GM21526 (cell line): Measurements from ENCODE around the gene ZNF467.

ENCODE experiments used
- ATAC-seq: cut with Tn5 transposase; IDR thresholded peaks from one replicate; pipeline ENCODE4 v1.9.1; 2021; ENCODE audit warnings: moderate library complexity; ENCODE audit not compliant: unreplicated experiment, low FRiP score

Gene ZNF467

GRCh38 chr7:149752646-149753045, 20.7 kb downstream of the ZNF467 start:
- ATAC-seq = no peak

GRCh38 chr7:149751043-149751775, 22.2 kb downstream of the ZNF467 start:
- no peak for ATAC-seq

GRCh38 chr7:149750122-149750845, 23.1 kb downstream of the ZNF467 start:
- no peak for ATAC-seq

DNA sequence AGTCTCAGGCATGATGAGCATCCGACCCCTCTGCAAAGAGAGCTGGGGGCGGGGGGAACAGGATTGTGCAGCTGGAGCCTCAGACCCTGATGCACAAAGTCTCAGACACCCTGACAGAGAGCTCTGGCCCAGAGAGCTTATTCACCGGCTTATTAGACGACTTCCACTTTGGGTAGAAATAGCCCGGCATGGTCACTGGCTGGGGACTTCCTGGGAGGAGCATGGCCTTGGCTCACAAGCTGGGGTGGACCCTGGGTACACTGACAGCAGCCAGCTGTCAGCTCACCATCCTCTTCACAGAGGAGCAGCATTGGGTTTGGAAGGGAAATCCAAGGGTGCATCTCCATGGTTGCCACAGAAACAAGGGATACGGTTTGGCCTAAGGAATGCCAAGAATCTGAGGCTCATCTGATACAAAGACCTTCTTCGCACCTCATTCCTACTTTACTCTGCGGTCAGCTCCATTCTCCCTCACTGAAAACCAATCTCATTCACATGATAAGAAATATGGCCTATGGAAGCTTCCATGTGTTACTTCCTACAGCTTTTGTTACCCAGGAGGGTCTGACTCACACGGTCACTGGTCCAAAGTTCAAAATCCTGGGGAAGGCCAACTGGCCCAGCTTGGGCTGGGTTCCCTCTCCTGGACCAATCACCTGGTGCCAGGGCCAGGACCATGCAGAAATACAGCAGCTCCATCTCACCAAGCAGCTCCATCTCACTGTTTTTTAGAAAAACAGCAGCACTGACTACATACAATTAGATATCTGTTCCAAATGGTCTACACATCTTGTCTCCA, 25.1 kb downstream of the ZNF467 start:
- no peak for ATAC-seq

DNA sequence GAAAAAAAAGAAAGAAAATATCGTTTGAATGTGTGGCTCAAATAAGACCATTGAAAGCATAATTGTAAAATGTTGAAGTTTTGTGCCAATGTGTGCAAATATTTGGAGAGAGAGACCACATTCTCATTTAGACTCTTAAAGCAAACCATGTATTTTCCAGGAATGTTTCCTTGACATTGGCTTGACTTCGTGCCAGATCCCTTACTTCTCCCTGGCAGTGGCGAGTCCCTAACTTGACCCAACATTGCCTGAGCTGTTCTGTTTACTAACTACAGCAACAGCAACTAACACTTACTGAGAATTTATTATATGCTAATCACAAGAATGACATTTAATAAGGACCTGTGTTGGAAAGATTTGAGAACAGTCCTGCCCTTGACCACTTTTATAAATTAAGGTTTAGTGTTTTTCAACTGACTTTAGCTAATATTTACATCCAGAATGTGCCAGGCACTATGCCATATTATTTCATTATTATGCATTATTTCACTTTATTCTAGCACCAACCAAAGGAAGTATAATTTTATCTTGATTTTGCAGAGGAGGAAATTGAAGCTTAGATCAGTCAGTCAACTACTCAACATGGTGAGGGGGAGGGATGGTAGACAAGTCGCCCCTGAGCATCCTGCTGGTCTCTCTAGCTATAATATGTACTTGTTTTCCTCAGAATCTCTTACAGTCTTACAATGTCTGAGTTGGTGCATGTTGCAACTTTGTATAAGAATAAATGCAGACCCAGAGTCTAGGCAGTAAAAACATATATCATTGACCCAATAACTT, 29.7 kb downstream of the ZNF467 start:
- no peak for ATAC-seq

DNA sequence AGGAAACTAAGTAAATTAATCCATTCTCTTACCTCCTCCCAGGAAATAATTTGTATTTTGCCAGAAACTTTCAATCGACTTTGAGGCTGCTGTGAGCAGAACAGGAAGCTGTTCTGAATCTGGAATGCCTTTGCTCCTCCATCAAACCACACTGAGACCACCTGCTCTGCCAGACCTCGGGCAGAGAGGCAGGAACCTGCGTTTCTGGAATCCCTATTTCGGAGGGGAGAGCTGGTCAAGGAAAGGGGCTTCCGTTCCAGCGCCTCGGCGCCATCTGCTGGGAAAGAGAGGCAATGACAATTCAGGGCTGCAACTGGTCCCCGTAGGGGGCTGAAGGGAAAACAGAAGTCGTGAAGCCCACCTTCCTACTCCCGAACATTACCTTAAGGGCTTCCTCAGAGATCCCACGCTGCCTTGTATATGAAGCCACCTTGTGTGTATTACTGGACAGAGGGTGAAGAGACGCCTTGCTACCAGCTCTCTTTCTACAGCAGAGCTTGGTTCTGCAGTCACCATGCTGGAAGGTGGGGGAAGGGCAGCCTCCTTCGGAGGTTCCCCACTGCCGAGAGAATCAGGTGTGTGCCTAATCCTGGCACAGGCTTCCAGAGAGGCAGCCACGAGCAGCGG, 31.2 kb downstream of the ZNF467 start:
- no peak for ATAC-seq

DNA sequence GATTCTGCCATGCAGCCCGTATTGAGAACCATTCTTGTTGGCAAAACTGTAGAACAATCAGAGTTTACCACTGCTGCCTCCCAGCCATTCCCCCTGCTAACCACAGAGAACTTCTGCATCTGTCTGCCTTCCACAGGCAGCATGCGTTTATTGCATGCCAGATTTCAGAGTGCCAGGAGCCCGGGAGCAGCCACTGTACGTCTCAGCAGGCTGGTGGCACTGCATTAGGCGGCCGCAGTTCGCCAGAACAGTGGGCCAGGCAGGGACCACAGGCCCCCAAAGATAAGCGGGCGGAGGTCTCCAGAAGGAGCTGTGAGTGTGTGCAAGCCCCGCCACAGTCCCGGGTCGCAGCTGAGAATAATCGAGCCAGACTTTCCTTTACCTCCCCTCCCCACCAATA, 31.8 kb downstream of the ZNF467 start:
- no peak for ATAC-seq

DNA sequence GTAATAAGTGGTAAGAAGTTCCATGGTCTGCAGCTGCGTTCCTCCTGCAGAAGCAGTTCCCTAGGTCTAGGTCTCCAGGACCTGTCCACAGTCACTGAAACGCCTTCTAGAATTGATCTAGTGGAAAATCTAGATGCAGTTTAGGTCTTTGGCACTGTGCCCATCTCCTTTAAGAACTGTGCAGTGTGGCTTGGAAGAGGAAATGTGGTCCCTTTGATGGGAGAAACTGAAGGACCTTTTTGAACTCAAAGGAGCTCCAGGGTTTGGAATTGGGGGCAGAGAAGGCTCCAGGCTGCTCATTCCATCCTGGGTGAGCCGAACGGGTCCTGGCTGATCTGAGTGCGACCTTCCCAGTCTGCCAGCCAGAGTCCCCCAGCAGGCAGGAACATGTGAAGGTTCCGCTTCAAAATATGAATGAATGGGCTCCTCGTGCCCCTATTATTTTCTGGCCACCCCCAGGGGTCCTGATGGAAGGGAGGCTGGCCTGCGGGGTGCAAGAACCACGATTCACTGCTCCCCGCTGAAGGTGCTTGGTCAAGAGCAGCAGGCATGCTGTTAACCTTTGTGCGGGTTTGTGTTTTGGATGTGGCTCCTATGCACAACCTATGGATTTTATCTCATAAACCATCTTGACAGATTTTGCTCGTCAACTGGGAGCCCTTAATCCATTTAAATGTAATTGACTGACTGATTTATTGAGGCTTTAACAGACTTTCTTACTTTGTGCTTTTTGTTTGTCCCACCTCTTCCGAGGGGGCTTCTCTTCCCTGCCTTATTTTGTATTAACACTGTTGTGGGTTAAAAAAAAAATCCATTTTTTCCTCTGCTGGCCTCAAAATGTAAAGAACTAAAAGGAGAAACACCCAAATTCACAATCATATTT, 36.7 kb downstream of the ZNF467 start:
- no peak for ATAC-seq

- ATAC-seq = no peak
Observed at GRCh38 chr7:149735779-149736477, 37.5 kb downstream of the ZNF467 start.

- no peak for ATAC-seq
Observed at GRCh38 chr7:149735181-149735602, 38.2 kb downstream of the ZNF467 start.

GRCh38 chr7:149734791-149735075, 38.7 kb downstream of the ZNF467 start:
- ATAC-seq = no peak

DNA sequence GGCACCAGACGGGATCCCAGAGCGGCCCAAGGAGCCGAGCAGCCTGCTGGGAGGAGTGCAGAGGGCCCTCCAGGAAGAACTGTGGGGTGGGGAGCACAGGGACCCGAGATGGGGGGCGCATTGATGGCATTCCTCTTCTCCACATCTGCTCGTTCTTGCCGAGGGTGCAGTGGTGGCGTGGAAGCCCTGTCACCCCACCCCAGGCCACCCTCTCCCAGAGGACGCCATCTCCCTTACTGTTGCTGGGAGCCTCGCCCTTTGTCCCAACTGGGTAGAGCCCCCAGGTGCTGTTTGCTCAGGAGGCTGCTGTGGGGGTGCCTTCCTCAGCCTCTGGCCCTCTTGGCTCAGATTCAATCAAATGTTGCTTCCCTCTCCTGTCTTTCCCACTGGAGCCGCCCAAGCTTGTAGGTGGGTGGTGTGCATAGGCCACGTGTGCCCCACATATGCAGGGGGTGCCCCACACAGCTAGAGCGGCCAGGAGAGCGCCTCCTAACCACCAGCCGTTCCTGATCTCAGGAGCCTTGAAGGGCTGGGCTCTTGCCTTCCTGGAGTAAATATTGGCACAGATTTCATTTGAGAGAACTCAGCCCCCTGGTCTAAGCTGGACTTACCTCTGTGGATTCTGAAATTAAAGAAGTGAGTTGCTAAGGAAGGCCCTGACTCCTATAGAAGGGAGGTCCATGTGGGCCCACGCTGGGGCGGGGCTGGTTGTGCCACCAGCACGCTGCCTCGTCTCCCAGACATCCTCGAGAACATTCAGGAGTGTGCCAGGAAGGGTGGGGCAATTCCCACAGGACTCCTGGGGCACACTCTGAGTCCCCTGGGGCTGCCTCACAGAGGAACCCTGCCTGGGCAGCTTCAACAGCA, 39.2 kb downstream of the ZNF467 start:
- no peak for ATAC-seq

DNA sequence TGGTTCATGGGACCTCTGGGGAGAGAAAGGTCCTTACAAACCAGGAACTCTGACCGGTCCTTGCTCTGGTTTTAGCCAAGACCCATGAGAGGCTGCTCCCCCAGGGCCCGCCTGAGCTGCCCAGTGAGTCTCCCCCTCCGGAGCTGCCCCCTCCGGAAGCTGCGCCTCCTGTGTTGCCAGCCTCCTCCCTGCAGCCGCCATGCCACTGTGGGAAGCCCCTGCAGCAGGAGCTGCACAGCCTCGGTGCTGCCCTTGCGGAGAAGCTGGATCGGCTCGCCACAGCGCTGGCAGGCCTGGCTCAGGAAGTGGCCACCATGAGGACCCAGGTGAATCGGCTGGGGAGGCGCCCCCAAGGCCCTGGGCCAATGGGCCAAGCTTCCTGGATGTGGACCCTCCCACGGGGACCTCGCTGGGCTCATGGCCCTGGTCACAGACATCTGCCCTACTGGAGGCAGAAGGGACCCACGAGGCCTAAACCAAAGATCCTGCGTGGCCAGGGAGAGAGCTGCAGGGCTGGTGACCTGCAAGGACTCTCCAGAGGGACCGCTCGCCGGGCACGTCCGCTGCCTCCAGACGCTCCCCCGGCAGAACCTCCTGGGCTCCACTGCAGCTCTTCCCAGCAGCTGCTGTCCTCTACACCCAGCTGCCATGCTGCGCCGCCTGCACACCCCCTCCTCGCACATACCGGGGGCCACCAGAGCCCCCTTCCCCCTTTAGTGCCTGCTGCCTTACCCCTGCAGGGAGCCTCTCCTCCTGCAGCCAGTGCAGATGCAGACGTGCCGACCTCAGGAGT, 40.1 kb downstream of the ZNF467 start:
- ATAC-seq = no peak

DNA sequence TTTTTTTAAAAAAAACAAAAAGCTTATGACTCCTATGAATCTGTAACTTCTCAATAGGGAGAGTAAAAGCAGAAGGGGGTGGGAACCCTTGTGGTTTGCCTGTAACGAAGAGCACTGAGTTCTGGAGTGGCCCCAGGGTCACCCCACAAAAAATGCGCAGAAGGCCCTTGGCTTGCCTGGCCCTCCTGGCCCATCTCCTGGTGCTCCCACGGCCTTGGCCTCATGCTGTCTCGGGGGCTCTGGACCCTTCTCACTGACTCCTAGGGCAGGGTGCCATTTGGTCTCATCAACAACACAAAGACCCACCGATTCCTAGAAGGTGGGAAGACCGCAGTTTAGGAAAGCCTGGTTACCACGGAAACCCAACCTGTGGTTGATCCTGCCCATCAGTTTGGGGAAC, 40.8 kb downstream of the ZNF467 start:
- ATAC-seq = no peak

GRCh38 chr7:149732111-149732561, 41.3 kb downstream of the ZNF467 start:
- ATAC-seq = no peak

DNA sequence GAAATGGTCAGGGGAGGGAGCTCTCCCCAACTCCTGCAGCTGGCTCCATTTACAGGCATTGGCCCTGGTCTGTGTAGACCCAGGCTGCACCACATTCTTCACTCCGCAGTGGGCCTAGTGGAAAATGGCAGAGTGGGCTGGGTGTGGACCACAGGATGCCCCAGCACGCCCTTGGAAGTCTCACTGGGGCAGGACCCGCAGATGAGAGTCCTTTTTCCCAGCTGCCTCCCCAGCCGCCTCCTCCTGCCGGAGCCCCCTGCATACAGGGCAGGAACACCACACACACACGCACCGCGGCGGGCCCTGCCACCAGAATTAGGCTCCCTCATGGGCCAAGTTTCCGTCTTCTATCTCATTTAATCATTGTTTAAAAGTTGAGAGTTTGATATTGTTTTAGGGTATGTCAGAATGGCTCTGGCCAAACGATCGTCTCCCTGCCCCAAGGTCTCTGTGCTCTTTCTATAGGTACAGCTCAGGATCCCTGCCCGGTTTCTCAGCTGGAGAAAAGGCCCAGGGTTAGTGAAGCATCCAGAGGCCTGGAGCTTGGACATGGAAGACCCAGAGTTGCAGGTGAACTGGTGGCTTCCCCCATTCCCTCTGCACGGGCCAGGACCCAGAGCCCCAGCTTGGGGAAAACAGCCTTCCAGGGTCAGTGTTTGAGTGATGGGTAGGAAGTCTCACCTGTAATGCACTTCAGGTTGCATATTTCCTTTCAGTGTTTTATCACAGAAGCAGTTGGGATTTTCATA, 42.0 kb downstream of the ZNF467 start:
- no peak for ATAC-seq
